Stimulated activated naive CD4-positive, alpha-beta T cell (primary cell): Measurements from ENCODE around the gene SLC13A1.

ENCODE experiments used
- DNase-seq, 6 experiments: peaks; one replicate each; lab custom pipeline; 2025; lab: John Stamatoyannopoulos, UW

SLC13A1 gene

DNA sequence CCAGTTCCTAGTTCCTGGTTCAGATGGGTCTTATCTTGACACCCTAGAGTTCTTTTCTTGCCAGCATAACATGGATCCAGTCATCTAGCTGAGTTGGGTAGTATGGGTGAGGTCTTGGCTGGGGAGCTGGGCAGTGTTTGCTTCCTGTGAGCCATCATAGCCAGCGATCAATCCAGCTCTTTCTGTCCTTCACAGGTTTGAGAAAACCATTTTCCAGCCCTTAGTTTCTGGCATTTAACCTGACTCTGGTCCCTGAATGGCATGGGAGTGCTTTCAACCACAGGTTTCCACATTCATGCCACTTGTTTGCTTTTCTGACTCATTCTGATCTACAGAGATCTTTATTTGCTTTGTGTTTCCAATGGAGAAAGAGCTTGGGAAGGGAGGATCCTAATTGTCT, 8.6 kb downstream of the SLC13A1 start:
- DNase-seq: no peak

- DNase-seq: no peak
Observed at GRCh38 chr7:123190109-123190831, 9.5 kb downstream of the SLC13A1 start.

GRCh38 chr7:123185756-123186155, 14.0 kb downstream of the SLC13A1 start:
- DNase-seq: no peak

GRCh38 chr7:123184271-123184670, 15.5 kb downstream of the SLC13A1 start:
- DNase-seq: no peak

GRCh38 chr7:123183431-123183830, 16.3 kb downstream of the SLC13A1 start:
- DNase-seq: no peak

DNA sequence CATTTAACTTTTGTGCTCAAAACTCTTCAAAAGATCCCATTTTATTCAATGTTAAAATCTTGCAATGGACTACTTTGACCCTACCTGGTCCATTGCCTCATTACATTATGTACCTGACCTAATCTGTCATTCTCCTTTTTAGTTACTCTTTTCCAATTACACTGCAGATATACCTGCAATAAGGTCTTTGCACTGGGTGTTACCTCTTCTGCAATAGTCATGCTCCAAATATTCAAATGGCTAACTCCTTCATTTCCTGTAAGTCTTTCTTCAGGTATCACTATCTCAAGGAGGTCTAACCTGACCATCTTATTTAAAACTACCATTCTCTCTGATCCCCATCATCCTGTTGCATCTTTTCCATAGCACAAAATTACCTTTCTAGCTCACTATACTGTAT, 22.3 kb downstream of the SLC13A1 start:
- DNase-seq: no peak

DNA sequence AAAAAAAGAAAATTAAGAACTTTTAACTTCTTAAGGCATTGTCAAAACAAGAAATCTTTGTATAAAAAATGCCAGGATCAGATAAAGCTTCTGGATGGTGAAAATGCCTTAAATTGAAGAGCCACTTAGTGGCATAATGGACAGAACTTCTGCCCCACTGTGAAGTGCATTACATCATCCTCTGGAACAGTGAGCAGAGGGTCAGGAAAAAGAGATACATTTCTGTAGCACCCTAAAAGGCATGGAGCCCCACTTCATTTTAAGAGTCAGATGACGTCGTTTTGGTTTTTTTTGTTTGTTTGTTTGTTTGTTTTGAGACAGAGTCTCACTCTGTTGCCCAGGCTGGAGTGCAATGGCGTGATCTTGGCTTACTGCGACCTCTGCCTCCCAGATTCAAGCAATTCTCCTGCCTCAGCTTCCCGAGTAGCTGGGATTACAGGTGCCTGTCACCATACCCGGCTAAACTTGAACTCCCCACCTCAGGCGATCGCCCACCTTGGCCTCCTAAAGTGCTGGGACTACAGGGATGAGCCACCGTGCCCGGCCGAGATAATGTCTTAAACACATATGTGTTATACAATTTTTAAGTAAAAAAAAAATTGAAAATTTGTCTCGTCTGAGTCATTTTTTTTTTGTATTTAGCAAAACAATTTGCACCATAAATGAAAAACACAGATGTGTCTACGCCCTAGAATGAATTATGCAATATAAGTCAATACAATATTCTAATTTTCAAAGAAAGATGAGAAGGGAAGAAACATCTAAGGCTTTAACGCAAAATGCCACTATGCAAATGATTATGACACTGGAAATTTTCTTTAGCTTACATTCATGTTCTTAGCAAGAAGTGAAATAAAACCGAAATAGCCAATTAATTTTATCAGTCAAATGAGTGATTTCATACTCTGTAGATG, 29.2 kb downstream of the SLC13A1 start:
- DNase-seq: no peak

DNA sequence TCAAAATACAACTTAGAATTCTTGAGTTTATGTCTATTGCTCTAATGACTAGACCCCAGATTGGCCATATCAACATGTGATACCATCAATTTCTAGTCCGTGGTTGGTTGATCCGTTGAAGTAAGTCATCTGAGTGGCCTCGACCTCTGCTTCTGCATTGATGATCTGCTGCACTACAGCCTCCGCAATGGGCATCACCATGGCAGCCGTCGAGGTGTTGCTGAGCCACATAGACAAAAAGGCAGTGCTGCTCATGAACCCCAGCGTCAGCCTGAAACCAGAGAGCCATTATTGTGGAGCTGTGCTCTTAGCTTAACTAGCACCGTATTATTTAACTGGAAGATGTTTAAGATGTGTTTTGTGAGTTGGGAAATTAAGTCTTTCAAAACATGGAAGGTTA, 30.7 kb downstream of the SLC13A1 start:
- DNase-seq: no peak

DNA sequence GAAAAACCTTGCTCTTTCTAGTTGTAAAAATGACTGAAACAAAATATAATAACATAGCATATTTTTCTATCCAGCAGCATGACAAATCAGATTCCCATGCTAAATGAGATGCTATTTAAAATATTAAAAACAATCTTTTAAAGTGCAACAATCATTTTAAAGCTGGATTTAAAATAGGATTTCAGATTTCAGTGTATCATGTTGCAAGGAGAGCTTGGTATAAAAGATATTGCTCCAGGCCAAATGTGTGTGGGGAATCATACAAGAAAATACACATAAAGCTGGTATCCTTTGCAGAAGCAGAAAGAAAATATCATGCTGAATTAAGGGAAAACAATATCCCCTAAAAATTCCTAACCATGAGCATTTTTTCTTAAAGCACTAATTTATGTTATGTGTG, 42.2 kb downstream of the SLC13A1 start:
- no peak for DNase-seq

DNA sequence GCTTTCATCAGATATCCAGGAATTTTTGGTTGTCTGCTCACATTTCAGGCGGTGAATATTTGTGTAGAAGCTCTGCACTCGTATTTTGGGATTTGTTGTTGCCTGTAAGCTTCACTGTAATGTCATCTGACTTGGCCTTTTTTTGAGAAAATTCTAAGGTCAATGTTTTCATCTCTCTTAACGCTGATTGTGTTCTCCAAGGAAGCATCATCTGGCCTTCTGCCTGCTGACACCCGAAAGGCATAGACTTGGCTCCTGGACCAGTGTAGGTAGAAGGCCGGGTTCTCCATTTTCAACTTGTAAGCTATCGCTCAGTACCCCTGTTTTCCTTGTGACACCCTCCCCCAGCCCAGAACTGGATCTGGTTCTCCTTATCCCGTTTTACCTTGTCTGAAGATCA, 44.2 kb downstream of the SLC13A1 start:
- DNase-seq: no peak

- no peak for DNase-seq
Observed at GRCh38 chr7:123154231-123154860, 45.4 kb downstream of the SLC13A1 start.

DNA sequence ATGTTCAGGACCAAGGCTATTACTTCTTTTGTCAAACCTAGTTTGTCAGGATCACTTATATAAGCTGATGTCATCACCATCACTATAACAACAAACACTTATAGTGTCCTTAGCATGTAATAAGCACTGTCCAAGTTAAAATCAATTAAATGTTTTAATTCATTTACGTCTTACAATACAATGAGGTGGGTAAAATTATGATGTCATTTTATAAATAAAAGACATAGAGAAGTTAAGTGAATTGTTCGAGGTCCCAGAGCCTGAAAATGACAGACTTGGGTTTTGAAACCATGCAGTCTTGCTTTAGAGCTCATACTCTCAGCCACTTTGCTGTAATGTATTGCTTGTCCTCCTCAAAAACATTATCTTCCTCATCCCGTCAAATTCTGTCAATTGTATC, 48.3 kb downstream of the SLC13A1 start:
- no peak for DNase-seq

DNA sequence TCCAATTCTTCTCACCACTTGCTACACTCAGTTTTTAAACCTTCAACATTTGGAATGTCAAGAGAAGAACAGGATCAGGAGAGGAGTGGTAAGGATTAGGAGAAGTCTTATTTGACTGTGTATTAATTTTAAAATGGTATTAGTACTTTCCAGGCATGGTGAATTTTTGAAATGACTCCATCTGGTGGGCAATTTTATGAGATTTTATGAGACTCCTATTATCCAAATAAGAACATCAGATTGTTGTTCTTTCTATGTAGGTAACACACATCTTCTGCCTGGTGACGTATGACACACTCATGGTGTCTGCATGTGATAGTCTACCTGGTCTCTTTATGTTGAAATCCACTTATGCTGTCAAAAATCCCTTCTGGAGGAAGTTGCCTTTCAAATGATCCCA, 51.0 kb downstream of the SLC13A1 start:
- DNase-seq: no peak

- no peak for DNase-seq
Observed at GRCh38 chr7:123143252-123144006, 56.3 kb downstream of the SLC13A1 start.

DNA sequence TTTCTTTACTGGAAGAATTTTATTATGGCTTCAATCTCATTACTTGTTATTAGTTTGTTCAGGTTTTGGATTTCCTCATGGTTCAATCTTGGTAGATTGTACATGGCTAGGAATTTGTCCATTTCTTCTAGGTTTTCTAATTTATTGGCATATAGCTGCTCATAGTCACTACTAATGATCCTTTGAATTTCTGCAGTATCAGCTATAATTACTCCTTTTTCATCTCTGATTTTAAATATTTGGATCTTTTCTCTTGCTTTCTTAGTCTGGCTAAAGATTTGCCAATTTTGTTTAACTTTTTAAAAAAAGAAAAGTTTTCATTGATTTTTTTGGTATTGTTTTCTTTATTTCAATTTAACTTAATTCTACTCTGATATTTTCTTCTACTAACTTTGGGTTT, 59.2 kb downstream of the SLC13A1 start:
- no peak for DNase-seq

- no peak for DNase-seq
Observed at GRCh38 chr7:123135960-123136359, 63.8 kb downstream of the SLC13A1 start.

DNA sequence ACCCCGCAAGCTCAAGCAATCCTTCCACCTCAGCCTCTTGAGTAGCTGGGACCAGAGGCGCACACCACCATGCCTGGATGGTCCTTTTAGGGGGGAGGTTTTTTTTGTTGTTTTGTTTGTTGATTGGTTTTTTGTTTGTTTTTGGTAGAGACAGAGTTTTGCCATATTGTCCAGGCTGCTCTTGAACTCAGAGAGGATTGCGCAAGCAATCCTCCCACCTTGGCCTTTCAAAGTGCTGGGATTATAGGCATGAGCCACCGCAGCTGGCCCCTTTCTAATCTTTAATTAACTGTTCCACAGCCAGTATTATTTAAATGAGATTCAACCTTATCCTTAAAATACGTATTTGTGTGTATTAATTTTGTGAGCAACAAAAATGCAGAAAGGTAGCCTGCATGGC, 65.8 kb downstream of the SLC13A1 start:
- no peak for DNase-seq

DNA sequence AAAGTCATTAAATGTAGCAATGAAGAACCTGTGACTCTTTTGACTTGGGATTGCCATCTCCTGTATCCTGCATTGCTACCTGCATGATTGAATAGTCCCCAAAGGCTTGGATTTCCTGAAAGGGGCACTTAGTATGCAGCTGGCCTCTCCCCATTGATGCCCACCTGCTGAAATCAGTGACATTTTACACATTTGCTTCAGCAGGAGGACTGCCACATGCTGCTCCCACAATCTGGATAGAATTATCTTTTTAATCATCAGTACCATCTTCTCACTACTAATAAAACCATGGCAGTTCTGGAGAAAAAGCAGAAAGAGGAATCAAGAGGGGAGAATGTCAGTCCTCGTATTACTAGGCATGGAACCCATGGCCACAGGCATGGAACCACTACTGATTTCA, 67.8 kb downstream of the SLC13A1 start:
- no peak for DNase-seq

GRCh38 chr7:123131556-123131955, 68.2 kb downstream of the SLC13A1 start:
- no peak for DNase-seq

- DNase-seq: no peak
Observed at GRCh38 chr7:123131140-123131539, 68.6 kb downstream of the SLC13A1 start.

DNA sequence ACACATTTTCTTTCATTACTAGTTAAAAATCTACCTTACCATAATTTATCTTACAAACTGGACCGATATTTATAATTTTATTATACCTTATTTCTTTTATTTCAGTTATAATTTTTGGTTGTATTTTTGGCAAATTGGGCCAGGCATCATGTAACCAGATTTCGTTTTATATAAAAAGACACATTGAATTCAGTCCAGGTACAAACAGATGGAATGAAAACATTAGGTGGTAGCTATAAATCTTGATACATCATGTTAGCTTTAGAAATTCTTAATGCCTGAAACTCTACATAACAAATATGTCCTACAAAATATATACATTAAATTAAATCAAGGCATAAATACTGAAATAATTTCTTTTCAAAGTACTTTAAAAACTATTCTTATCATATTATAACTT, 73.1 kb downstream of the SLC13A1 start:
- DNase-seq: no peak

- no peak for DNase-seq
Observed at GRCh38 chr7:123126171-123126570, 73.6 kb downstream of the SLC13A1 start.
